DMS79 treated with DMSO at 0.1 percent for 48 hours (cell line): ENCODE measurements around the gene BTNL9.
"Not testable (repeated sequence)": the region's sequence is repeated elsewhere in the genome, so short reads cannot be mapped to it uniquely, and the experiment has no call there.

Experiments
- DNase-seq: peaks from one replicate; lab custom pipeline; 2025; lab: John Stamatoyannopoulos, UW

The BTNL9 gene

GRCh38 chr5:181061645-181062044, 21.6 kb downstream of the BTNL9 start:
- DNase-seq: no peak

- DNase-seq: no peak
These were observed 22.6 kb downstream of the BTNL9 start for GRCh38 chr5:181062631-181063030.

- DNase-seq: no peak
These were observed 23.4 kb downstream of the BTNL9 start for GRCh38 chr5:181063514-181063913.

- DNase-seq: no peak
These were observed 24.9 kb downstream of the BTNL9 start for GRCh38 chr5:181064987-181065386.

GRCh38 chr5:181069767-181070491, 29.9 kb downstream of the BTNL9 start:
- DNase-seq: no peak

GRCh38 chr5:181070523-181070922, 30.5 kb downstream of the BTNL9 start:
- DNase-seq: no peak

- no peak for DNase-seq
These were observed 31.2 kb downstream of the BTNL9 start for GRCh38 chr5:181071257-181071656.

GRCh38 chr5:181076920-181077319, 36.9 kb downstream of the BTNL9 start:
- DNase-seq: no peak

GRCh38 chr5:181081989-181082388, 41.9 kb downstream of the BTNL9 start:
- no peak for DNase-seq

GRCh38 chr5:181084621-181085195, 44.6 kb downstream of the BTNL9 start:
- DNase-seq: no peak

- DNase-seq: no peak
These were observed 46.2 kb downstream of the BTNL9 start for GRCh38 chr5:181086026-181086883.

- DNase-seq: no peak
These were observed 46.8 kb downstream of the BTNL9 start for GRCh38 chr5:181086884-181087205.

- no peak for DNase-seq
These were observed 47.2 kb downstream of the BTNL9 start for GRCh38 chr5:181087309-181087708.

- no peak for DNase-seq
These were observed 48.2 kb downstream of the BTNL9 start for GRCh38 chr5:181088289-181088688.

GRCh38 chr5:181092428-181092827, 52.4 kb downstream of the BTNL9 start:
- no peak for DNase-seq

- DNase-seq: not testable (repeated sequence)
These were observed 55.1 kb downstream of the BTNL9 start for GRCh38 chr5:181095162-181095561.

GRCh38 chr5:181096721-181097382, 56.8 kb downstream of the BTNL9 start:
- DNase-seq: not testable (repeated sequence)

GRCh38 chr5:181097383-181097753, 57.3 kb downstream of the BTNL9 start:
- DNase-seq: not testable (repeated sequence)

- DNase-seq: not testable (repeated sequence)
These were observed 57.9 kb downstream of the BTNL9 start for GRCh38 chr5:181097759-181098491.

- no peak for DNase-seq
These were observed 58.9 kb downstream of the BTNL9 start for GRCh38 chr5:181098762-181099601.

GRCh38 chr5:181099602-181100086, 59.6 kb downstream of the BTNL9 start:
- DNase-seq: no peak
